Osteocyte (in vitro differentiated cells): ENCODE data around the gene OSBPL6. TPM values are rescaled to one million over a fixed set of nuclear protein-coding genes. Genes with fewer than 3 reads are reported as not detected.

Source experiments
- DNase-seq: peaks from one replicate; pipeline ENCODE4 v3.0.0; 2021; ENCODE audit warnings: mixed read lengths; ENCODE audit not compliant: unreplicated experiment; ENCODE audit errors: extremely low spot score
- H3K27ac Mint-ChIP-seq: one replicate; pipeline ENCODE4 v1.8.0; 2021; ENCODE audit warnings: mild to moderate bottlenecking, mixed read lengths; ENCODE audit not compliant: unreplicated experiment
- H3K27me3 Mint-ChIP-seq: one replicate; pipeline ENCODE4 v1.8.0; 2021; ENCODE audit warnings: mixed read lengths; ENCODE audit not compliant: unreplicated experiment
- H3K36me3 Mint-ChIP-seq: one replicate; pipeline ENCODE4 v1.8.0; 2021; ENCODE audit warnings: mixed read lengths; ENCODE audit not compliant: unreplicated experiment
- H3K4me1 Mint-ChIP-seq: one replicate; pipeline ENCODE4 v1.8.0; 2021; ENCODE audit warnings: mixed read lengths; ENCODE audit not compliant: unreplicated experiment
- H3K4me3 Mint-ChIP-seq: one replicate; pipeline ENCODE4 v1.8.0; 2021; ENCODE audit warnings: mild to moderate bottlenecking, moderate library complexity, mixed read lengths; ENCODE audit not compliant: unreplicated experiment
- H3K9me3 Mint-ChIP-seq: one replicate; pipeline ENCODE4 v1.8.0; 2021; ENCODE audit warnings: mixed read lengths; ENCODE audit not compliant: unreplicated experiment
- total RNA-seq: library from RNA; stranded (reverse); gene quantifications from 2 replicates; pipeline ENCODE4 v1.2.1, GENCODE V29; 2021
- TF ChIP-seq, protein P1 (sequence below): fragments of 200-600 bp; sonication (generic); IDR thresholded peaks from 2 replicates; pipeline ENCODE4 v1.5.0; 2021; ENCODE audit warnings: antibody characterized with exemption, mild to moderate bottlenecking, moderate library complexity

The OSBPL6 gene
- total RNA-seq, 1 donor from 2014 or later: 3.9 TPM

DNA sequence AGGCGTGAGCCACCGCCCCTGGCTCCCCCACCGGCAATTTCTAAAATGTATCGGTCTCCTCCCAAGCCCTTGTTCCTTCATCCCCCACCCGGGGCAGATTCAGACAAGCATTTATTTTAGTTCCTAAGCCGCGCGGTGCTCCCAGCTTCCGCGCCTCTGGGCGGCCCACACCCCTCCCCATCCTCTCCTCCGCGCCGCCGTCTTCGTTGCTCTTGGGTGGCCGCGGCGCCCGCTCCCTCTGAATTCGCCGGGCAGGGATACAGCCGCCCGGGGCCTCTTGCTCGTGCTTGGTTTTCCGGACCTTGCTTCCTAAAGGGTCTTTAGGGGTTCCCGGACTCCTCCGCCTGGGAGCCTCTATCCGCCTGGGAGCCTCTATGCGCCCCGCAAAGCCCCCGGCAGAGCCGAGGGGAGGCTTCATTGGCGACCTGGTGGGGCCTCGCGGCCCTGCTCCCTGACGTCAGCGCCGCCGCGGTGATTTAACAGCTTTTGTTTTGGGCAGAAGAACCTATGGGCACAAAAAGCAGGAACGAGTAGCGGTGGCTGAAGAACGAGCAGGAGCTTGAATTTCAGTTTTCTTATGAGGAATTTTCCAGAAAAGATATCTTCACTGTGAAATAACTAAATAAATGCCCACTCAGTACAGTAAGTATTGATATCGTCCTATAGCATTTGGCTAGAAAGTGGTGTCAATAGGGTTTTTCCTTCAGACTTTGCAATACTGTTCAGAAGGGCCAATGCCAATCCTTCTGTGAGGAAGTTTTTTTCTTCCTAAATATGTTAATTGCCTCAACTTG is 219.4 kb downstream of the OSBPL6 start:
- Mint-ChIP-seq H3K27me3 (peaks cover 7% of the 10 kb centered on the region), H3K36me3 (no peaks in the 10 kb centered on the region), H3K4me1 (peaks cover 25% of the 10 kb centered on the region), H3K4me3 (peak overlapping the region; percentile 88), H3K27ac (peak overlapping the region; percentile 99), H3K9me3 (no peaks in the 10 kb centered on the region)
- TF ChIP-seq, protein P1, sequence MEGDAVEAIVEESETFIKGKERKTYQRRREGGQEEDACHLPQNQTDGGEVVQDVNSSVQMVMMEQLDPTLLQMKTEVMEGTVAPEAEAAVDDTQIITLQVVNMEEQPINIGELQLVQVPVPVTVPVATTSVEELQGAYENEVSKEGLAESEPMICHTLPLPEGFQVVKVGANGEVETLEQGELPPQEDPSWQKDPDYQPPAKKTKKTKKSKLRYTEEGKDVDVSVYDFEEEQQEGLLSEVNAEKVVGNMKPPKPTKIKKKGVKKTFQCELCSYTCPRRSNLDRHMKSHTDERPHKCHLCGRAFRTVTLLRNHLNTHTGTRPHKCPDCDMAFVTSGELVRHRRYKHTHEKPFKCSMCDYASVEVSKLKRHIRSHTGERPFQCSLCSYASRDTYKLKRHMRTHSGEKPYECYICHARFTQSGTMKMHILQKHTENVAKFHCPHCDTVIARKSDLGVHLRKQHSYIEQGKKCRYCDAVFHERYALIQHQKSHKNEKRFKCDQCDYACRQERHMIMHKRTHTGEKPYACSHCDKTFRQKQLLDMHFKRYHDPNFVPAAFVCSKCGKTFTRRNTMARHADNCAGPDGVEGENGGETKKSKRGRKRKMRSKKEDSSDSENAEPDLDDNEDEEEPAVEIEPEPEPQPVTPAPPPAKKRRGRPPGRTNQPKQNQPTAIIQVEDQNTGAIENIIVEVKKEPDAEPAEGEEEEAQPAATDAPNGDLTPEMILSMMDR: no peak
- peak; percentile 90 for DNase-seq

- Mint-ChIP-seq H3K9me3 (no peaks in the 10 kb centered on the region), H3K36me3 (no peaks in the 10 kb centered on the region), H3K27me3 (peaks cover 7% of the 10 kb centered on the region)
These were observed 220.2 kb downstream of the OSBPL6 start for GRCh38 chr2:178414266-178415247.

GRCh38 chr2:178415979-178416378 is 221.7 kb downstream of the OSBPL6 start:
- peaks cover 21% of the 10 kb centered on the region for H3K4me1 Mint-ChIP-seq
- DNase-seq: no peak

More at GRCh38 chr2:178414266-178415247, 220.2 kb downstream of the OSBPL6 start:
- TF ChIP-seq, protein P1: peak; percentile 95
- Mint-ChIP-seq H3K4me1 (peaks cover 21% of the 10 kb centered on the region), H3K27ac (peak overlapping the region; percentile 99), H3K4me3 (peak overlapping the region; percentile 88)
- DNase-seq: peak; percentile 95

GRCh38 chr2:178417916-178418315 is 223.6 kb downstream of the OSBPL6 start:
- H3K9me3 Mint-ChIP-seq: no peaks in the 10 kb centered on the region
- no peak for DNase-seq
- no peaks in the 10 kb centered on the region for H3K27me3 Mint-ChIP-seq
- H3K4me3 Mint-ChIP-seq: no peak overlapping the region
- TF ChIP-seq, protein P1: no peak
- no peak overlapping the region for H3K27ac Mint-ChIP-seq
- peaks cover 2% of the 10 kb centered on the region for H3K36me3 Mint-ChIP-seq
- H3K4me1 Mint-ChIP-seq: peaks cover 18% of the 10 kb centered on the region

More at GRCh38 chr2:178415979-178416378, 221.7 kb downstream of the OSBPL6 start:
- no peaks in the 10 kb centered on the region for H3K9me3 Mint-ChIP-seq
- peaks cover 2% of the 10 kb centered on the region for H3K36me3 Mint-ChIP-seq
- H3K27me3 Mint-ChIP-seq: no peaks in the 10 kb centered on the region
- no peak overlapping the region for H3K27ac Mint-ChIP-seq
- TF ChIP-seq, protein P1: no peak
- H3K4me3 Mint-ChIP-seq: no peak overlapping the region
